Muscle layer of colon (tissue), 2 donors: Measurements from ENCODE around the gene DCAF7.

Experiments used
- H3K27ac ChIP-seq: one replicate; pipeline ENCODE4 v1.7.0; 2013; ENCODE audit warnings: low read depth, mild to moderate bottlenecking, low read length, moderate library complexity
- H3K27me3 ChIP-seq, 2 donors: one replicate each; pipeline ENCODE4 v1.7.0; 2013; ENCODE audit warnings: low read length in 2 of 2, mild to moderate bottlenecking in 2 of 2; ENCODE audit not compliant: insufficient read depth in 2 of 2, control insufficient read depth in 1 of 2
- H3K36me3 ChIP-seq: one replicate; pipeline ENCODE4 v1.7.0; 2013; ENCODE audit warnings: mild to moderate bottlenecking, low read length; ENCODE audit not compliant: insufficient read depth
- H3K4me1 ChIP-seq: one replicate; pipeline ENCODE4 v1.7.0; 2013; ENCODE audit warnings: mild to moderate bottlenecking, low read length; ENCODE audit not compliant: insufficient read depth
- H3K4me3 ChIP-seq, 2 donors: one replicate each; pipeline ENCODE4 v1.7.0; 2013; ENCODE audit warnings: low read length in 2 of 2, low read depth in 1 of 2, mild to moderate bottlenecking in 1 of 2, moderate library complexity in 1 of 2
- H3K9ac ChIP-seq: one replicate; pipeline ENCODE4 v1.7.0; 2013; ENCODE audit warnings: low read length
- H3K9me3 ChIP-seq: one replicate; pipeline ENCODE4 v1.7.0; 2013; ENCODE audit warnings: mild to moderate bottlenecking, low read length
- donor health status: abdominal sarcoma.
- donor health status: Adenocarcinoma of cecum.

The DCAF7 gene

GRCh38 chr17:63640038-63640437 lies 89.8 kb downstream of the DCAF7 start:
- H3K27ac ChIP-seq, result no peak overlapping the region
- peaks cover 33% of the 10 kb centered on the region for H3K4me1 ChIP-seq
- H3K9ac ChIP-seq, result no peak overlapping the region
- no peaks in the 10 kb centered on the region for H3K9me3 ChIP-seq
- H3K27me3 ChIP-seq, result no peaks in the 10 kb centered on the region
- no peak overlapping the region for H3K4me3 ChIP-seq
- H3K36me3 ChIP-seq, result peaks cover 6% of the 10 kb centered on the region

- H3K9ac ChIP-seq, result no peak overlapping the region
- no peaks in the 10 kb centered on the region for H3K27me3 ChIP-seq
- no peak overlapping the region for H3K27ac ChIP-seq
- H3K36me3 ChIP-seq, result peaks cover 12% of the 10 kb centered on the region
- no peak overlapping the region for H3K4me3 ChIP-seq
- no peaks in the 10 kb centered on the region for H3K9me3 ChIP-seq
- peaks cover 31% of the 10 kb centered on the region for H3K4me1 ChIP-seq
Observed at GRCh38 chr17:63641692-63642448, 91.6 kb downstream of the DCAF7 start.
